Activated CD4-positive, alpha-beta T cell treated with anti-CD3 and anti-CD28 coated beads, Interleukin-2, amount 10 ng/mL, durations not matched to agents 7 days and 5 days (primary cell): ENCODE measurements around the gene SNTB2. TPM values are rescaled to one million over a fixed set of nuclear protein-coding genes. Genes with fewer than 3 reads are reported as not detected.
"Not testable (repeated sequence)": the region's sequence is repeated elsewhere in the genome, so short reads cannot be mapped to it uniquely, and the experiment has no call there.

Source experiments
- CTCF ChIA-PET: fragments of 350-600 bp; sonication (Branson Sonifier 250); formaldehyde crosslinking; loops from one replicate; lab custom pipeline; 2021; ENCODE audit warnings: antibody characterized with exemption; lab: Charles Lee
- POLR2A ChIA-PET: fragments of 350-600 bp; sonication (Branson Sonifier 250); formaldehyde crosslinking; loops from one replicate; lab custom pipeline; 2021; ENCODE audit warnings: antibody characterized with exemption; lab: Charles Lee
- DNase-seq: peaks from one replicate; pipeline ENCODE4 v3.0.0-alpha.2; 2020
- H3K27ac Mint-ChIP-seq: one replicate; pipeline ENCODE4 v1.8.0; 2021; ENCODE audit warnings: mild to moderate bottlenecking, moderate library complexity, mixed read lengths
- H3K27me3 Mint-ChIP-seq: one replicate; pipeline ENCODE4 v1.8.0; 2021; ENCODE audit warnings: mixed read lengths
- H3K36me3 Mint-ChIP-seq: one replicate; pipeline ENCODE4 v1.8.0; 2021; ENCODE audit warnings: low read depth, mixed read lengths
- H3K4me1 Mint-ChIP-seq: one replicate; pipeline ENCODE4 v1.8.0; 2021; ENCODE audit warnings: mixed read lengths
- H3K4me3 Mint-ChIP-seq: one replicate; pipeline ENCODE4 v1.8.0; 2021; ENCODE audit warnings: mild to moderate bottlenecking, moderate library complexity, mixed read lengths
- H3K9me3 Mint-ChIP-seq: one replicate; pipeline ENCODE4 v1.8.0; 2021; ENCODE audit warnings: mixed read lengths
- total RNA-seq, 2 experiments: library from RNA; stranded (reverse); gene quantifications; one replicate each; pipeline ENCODE4 v1.2.3, GENCODE V29; 2021

SNTB2 gene
- total RNA-seq, 2 experiments from 2014 or later, result 20.2 to 25.3 TPM

DNA sequence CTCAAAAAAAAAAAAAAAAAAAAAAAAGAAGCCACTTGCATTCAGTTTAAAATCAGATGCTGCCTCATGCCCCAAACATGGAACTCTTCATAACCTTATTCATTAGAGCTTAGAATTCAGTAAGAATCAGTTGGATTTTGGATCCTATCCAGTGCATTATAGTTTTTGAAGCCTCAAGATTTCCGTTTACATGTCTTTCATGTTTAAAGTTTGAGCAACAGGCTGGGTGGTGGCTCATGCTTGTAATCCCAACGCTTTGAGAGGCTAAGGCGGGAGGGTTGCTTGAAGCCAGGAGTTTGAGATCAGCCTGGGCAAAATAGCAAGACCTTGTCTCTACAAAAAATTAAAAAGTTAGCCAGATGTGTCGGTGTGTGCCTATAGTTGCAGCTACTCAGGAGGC is 55.0 kb downstream of the SNTB2 start:
- CTCF ChIA-PET, result interaction anchor here (1.1 kb wide), 1 partner anchor 66 kb away, joined by 3 read pairs; no protein-coding TSS in a partner anchor
- Mint-ChIP-seq H3K4me3 (no peak overlapping the region), H3K27ac (no peak overlapping the region), H3K9me3 (no peaks in the 10 kb centered on the region), H3K4me1 (no peaks in the 10 kb centered on the region), H3K36me3 (peaks cover 3% of the 10 kb centered on the region), H3K27me3 (no peaks in the 10 kb centered on the region)
- POLR2A ChIA-PET, result no interaction called here
- DNase-seq, result no peak

DNA sequence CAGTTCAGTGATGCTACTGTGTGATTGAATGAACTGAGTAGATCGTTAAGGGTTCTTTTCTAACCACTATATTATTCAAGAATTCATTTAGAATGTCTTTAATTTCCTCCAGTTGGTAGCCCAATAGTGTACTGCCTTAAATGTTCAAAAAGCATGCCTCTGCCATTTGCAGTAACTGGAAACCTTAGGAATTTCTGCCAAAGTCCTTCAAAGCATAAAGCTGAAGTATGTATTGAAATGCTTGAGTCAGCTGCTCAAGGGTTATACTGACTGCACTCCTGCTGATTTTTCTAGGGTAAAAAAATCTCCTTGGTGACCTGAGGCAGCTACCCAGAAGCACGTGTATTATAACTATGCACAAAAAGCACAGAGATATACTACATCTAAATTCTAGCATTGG is 56.5 kb downstream of the SNTB2 start:
- ChIA-PET CTCF (no interaction called here), POLR2A (no interaction called here)
- H3K4me3 Mint-ChIP-seq, result no peak overlapping the region
- H3K9me3 Mint-ChIP-seq, result no peaks in the 10 kb centered on the region
- H3K36me3 Mint-ChIP-seq, result peaks cover 10% of the 10 kb centered on the region
- no peak overlapping the region for H3K27ac Mint-ChIP-seq
- no peaks in the 10 kb centered on the region for H3K27me3 Mint-ChIP-seq
- no peaks in the 10 kb centered on the region for H3K4me1 Mint-ChIP-seq
- no peak for DNase-seq

DNA sequence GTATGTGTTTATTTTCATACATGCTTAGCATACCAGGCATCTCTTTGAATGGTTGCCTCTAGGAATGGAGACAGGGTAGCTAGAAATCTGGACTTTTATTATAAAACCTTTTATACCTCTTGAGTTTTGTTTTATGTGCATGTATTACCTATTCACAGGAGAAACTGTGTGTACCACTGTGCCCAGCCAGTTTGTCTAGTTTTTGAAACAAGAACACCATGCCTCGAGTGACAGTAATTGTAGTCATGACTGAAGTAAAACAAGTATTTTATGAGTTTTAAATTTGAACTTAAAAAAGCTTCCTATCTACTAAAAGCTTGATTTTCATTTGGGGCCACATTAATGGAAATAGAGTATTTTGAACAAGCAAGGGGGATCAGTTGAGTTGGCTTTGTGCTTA is 57.4 kb downstream of the SNTB2 start:
- Mint-ChIP-seq H3K4me3 (no peak overlapping the region), H3K9me3 (no peaks in the 10 kb centered on the region), H3K36me3 (peaks cover 15% of the 10 kb centered on the region), H3K4me1 (no peaks in the 10 kb centered on the region), H3K27ac (no peak overlapping the region), H3K27me3 (no peaks in the 10 kb centered on the region)
- POLR2A ChIA-PET, result no interaction called here
- no peak for DNase-seq
- CTCF ChIA-PET, result no interaction called here

DNA sequence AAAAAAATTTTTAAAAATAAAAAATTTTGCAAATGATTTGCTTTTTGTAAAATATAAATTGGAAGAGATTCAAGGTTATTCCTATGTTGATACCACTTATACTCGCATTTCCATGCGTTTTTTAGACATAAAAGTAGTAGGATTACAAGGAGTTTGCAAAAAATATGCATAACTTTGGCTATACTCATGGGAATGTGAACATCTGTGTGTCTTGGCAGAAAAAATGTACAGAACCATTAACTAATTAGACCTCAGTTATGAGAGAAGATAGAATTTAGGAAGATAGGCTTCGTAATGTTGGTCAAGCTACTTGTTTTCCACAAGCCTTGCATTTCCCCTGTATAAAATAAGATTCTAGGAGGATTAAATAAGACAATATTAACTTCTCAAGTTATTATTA is 63.1 kb downstream of the SNTB2 start:
- H3K36me3 Mint-ChIP-seq, result peaks cover 20% of the 10 kb centered on the region
- no peaks in the 10 kb centered on the region for H3K9me3 Mint-ChIP-seq
- no peaks in the 10 kb centered on the region for H3K27me3 Mint-ChIP-seq
- no peak overlapping the region for H3K27ac Mint-ChIP-seq
- no peak for DNase-seq
- POLR2A ChIA-PET, result no interaction called here
- H3K4me1 Mint-ChIP-seq, result peaks cover 4% of the 10 kb centered on the region
- H3K4me3 Mint-ChIP-seq, result no peak overlapping the region
- CTCF ChIA-PET, result interaction anchor here (0.6 kb wide), 1 partner anchor 79 kb away, joined by 4 read pairs; no protein-coding TSS in a partner anchor

DNA sequence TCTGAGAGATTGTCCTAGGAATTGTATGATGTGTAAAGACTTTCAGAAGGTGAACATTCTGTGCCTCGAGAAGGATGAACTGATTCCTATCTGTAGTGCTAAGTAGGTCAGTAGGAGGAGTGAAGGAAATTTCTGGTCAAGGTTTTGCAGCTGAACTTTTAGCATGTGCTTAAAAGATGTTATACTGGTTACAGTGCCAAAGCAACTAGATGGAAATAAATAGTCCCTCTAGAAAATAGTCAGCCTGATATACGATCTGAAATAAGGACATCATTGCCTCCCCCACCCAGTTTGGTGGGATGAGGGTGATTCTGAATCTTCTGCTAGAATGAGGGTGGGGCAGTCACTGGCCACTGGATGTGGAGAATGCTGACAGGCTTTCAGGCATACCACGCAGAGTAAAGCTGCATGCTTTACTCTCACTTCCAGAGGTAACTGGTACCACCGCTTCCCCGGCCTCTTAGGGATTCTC is 66.9 kb downstream of the SNTB2 start:
- peaks cover 4% of the 10 kb centered on the region for H3K4me1 Mint-ChIP-seq
- no peaks in the 10 kb centered on the region for H3K9me3 Mint-ChIP-seq
- POLR2A ChIA-PET, result no interaction called here
- no peak overlapping the region for H3K4me3 Mint-ChIP-seq
- no peaks in the 10 kb centered on the region for H3K27me3 Mint-ChIP-seq
- H3K27ac Mint-ChIP-seq, result no peak overlapping the region
- CTCF ChIA-PET, result interaction anchor here (1.7 kb wide), 1 partner anchor 13 kb away, joined by 3 read pairs; no protein-coding TSS in a partner anchor
- DNase-seq, result no peak
- peaks cover 7% of the 10 kb centered on the region for H3K36me3 Mint-ChIP-seq

DNA sequence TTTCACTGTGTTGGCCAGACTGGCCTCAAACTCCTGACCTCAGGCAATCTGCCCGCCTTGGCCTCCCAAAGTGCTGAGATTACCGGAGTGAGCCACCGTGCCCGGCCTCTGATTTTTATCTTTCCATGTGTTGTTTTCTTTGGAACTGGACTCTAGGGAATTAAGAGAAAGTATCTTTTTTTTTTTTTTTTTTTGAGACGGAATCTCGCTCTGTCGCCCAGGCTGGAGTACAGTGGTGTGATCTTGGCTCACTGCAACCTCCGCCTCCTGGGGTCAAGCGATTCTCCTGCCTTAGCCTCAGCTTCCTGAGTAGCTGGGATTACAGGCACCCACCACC is 72.4 kb downstream of the SNTB2 start:
- CTCF ChIA-PET, result interaction anchor here (0.7 to 1.0 kb wide), 2 partner anchors 91 to 102 kb away, joined by 3 to 4 read pairs; no protein-coding TSS in a partner anchor
- DNase-seq, H3K4me1 Mint-ChIP-seq, H3K4me3 Mint-ChIP-seq, H3K27ac Mint-ChIP-seq, H3K9me3 Mint-ChIP-seq, H3K27me3 Mint-ChIP-seq, H3K36me3 Mint-ChIP-seq, POLR2A ChIA-PET: not testable (repeated sequence)

DNA sequence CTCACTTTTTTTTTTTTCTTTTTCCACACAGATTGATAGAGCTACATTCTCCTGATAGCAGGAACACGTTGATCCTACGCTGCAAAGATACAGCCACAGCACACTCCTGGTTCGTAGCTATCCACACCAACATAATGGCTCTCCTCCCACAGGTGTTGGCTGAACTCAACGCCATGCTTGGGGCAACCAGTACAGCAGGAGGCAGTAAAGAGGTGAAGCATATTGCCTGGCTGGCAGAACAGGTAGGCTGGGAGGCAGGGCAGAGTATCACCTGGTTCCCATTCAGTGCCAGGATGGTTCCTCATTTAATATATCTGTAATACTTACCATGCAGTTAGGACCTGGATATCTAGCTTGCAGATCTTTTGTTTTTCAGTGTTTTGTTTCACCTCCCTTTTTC is 73.1 kb downstream of the SNTB2 start:
- POLR2A ChIA-PET, result no interaction called here
- CTCF ChIA-PET, result interaction anchor here (0.6 to 0.7 kb wide), 2 partner anchors 68 to 91 kb away, joined by 3 to 4 read pairs; no protein-coding TSS in a partner anchor
- Mint-ChIP-seq H3K36me3 (peaks cover 13% of the 10 kb centered on the region), H3K27ac (no peak overlapping the region), H3K4me1 (no peaks in the 10 kb centered on the region), H3K27me3 (no peaks in the 10 kb centered on the region), H3K9me3 (no peaks in the 10 kb centered on the region), H3K4me3 (no peak overlapping the region)
- no peak for DNase-seq

DNA sequence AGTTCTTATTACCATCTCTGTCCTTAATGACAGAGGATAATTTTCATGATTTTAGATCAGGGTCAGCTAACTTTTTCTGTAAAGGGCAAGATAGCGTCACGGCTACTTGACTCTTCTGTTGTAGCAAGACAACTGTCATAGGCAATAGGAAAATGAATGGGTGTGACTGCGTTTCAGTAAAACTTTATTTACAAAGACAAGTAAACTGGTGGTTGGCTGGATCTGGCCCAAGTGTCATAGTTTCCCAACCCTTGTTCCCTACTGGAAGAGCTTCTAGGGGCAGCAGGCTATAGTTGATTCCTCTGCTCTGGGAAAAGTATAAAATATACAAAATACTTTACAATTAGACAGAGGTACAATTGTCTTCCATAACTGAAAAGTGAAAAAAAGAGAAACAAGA is 73.5 kb downstream of the SNTB2 start:
- Mint-ChIP-seq H3K27me3 (no peaks in the 10 kb centered on the region), H3K4me1 (no peaks in the 10 kb centered on the region), H3K36me3 (peaks cover 13% of the 10 kb centered on the region), H3K9me3 (no peaks in the 10 kb centered on the region), H3K27ac (no peak overlapping the region), H3K4me3 (no peak overlapping the region)
- ChIA-PET POLR2A (no interaction called here), CTCF (interaction anchor here (0.6 to 0.7 kb wide), 2 partner anchors 69 to 337 kb away, joined by 3 read pairs; no protein-coding TSS in a partner anchor)
- DNase-seq, result no peak

DNA sequence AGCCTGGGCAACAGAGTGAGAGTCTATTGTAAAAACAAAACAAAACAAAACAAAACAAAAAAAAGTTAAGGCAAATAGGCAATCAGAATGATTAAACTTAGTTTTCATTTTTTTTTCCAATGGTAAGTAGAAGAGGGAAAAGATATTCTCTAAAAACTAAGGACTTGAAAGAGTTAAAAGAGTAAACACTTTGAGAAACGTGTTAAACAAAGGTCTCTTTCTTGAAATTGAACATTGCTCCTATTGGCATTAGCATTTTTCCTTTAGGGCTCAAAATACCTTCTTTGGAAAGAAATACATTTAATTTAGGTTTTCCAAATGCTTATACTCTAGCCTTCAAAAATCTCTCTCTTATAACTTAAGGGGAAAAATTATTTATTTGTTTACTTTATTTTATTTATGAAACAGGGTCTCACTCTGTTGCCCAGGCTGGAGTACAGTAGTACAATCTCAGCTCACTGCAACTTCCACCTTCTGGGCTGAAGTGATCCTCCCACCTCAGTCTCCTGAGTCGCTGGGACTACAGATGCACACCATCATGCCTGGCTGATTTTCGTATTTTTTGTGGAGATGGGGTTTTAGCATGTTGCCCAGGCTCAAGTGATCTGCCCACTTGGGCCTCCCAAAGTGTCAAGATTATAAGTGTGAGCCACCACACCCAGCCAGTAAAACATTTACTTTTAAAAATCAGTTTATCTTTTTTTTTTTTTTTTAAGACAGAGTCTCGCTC is 79.5 kb downstream of the SNTB2 start:
- no peak overlapping the region for H3K4me3 Mint-ChIP-seq
- no peaks in the 10 kb centered on the region for H3K9me3 Mint-ChIP-seq
- no peaks in the 10 kb centered on the region for H3K27me3 Mint-ChIP-seq
- ChIA-PET POLR2A (no interaction called here), CTCF (interaction anchor here (1.0 kb wide), 1 partner anchor 408 kb away, joined by 3 read pairs; no protein-coding TSS in a partner anchor)
- peaks cover 3% of the 10 kb centered on the region for H3K4me1 Mint-ChIP-seq
- H3K27ac Mint-ChIP-seq, result no peak overlapping the region
- peaks cover 14% of the 10 kb centered on the region for H3K36me3 Mint-ChIP-seq
- no peak for DNase-seq

DNA sequence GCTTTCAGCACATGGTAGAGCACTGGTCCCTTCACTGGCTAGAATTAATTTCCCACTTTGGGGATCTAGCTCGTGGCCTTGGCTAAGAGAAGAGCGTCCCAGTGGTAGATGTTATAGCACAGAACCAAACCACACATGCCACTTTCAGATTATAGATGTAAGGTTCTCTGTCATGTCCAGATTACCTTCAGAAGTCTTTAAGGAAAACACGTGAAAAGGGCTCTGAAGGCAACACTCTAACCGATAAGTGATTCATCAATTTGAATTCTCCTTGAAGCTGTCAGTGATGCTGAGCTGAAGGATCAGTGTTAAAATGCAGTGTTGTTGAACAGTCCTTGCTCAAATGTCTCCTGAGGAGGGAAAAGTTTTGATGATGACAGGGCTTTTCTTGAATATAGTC is 80.7 kb downstream of the SNTB2 start:
- peaks cover 14% of the 10 kb centered on the region for H3K36me3 Mint-ChIP-seq
- H3K4me3 Mint-ChIP-seq, result no peak overlapping the region
- ChIA-PET POLR2A (no interaction called here), CTCF (interaction anchor here (0.5 to 1.0 kb wide), 5 partner anchors 10 to 407 kb away, joined by 3 to 6 read pairs (median 3); no protein-coding TSS in a partner anchor)
- no peaks in the 10 kb centered on the region for H3K27me3 Mint-ChIP-seq
- DNase-seq, result no peak
- no peaks in the 10 kb centered on the region for H3K9me3 Mint-ChIP-seq
- H3K4me1 Mint-ChIP-seq, result peaks cover 3% of the 10 kb centered on the region
- H3K27ac Mint-ChIP-seq, result no peak overlapping the region

DNA sequence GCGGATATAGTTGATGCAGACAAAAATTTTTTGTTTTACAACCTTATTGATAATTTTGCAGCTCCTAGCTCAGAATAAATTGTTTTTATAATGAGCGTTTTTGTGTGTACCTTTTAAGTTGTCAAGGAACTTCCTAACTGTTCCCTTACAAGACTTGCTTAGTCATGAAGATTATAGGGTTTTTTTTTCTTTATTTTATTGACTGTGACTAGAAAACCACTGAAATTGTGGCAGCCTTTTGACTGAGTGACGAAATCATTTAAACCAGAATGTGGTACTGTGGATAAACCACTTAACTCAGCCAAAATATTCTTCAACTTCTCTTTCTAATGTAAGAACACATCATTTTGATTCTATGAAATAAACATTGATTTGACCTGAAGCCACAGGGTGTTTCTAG is 83.4 kb downstream of the SNTB2 start:
- Mint-ChIP-seq H3K36me3 (peaks cover 10% of the 10 kb centered on the region), H3K9me3 (no peaks in the 10 kb centered on the region), H3K27me3 (no peaks in the 10 kb centered on the region), H3K4me3 (no peak overlapping the region), H3K27ac (no peak overlapping the region), H3K4me1 (peaks cover 3% of the 10 kb centered on the region)
- DNase-seq, result no peak
- ChIA-PET POLR2A (no interaction called here), CTCF (interaction anchor here (1.3 kb wide), 1 partner anchor 18 kb away, joined by 3 read pairs; no protein-coding TSS in a partner anchor)

DNA sequence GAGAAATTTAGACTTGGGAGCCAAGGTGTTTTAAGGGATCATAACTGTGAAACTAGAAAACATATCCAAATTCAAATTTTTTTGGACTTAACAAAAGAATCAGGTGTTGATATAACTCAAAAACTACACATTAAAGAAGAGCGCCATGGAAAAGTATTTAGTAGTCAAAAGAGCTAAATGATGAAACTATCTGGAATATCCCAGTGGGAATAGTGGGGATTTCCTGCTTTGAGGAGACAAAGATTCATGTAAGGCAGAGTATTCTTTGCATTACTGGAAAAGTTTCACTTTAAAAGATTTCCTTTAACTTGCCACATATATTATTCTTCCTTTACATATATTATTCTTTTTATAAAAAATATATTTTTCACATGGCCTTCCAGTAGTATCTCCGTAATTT is 83.9 kb downstream of the SNTB2 start:
- H3K4me1 Mint-ChIP-seq, result peaks cover 3% of the 10 kb centered on the region
- no peak for DNase-seq
- H3K27me3 Mint-ChIP-seq, result no peaks in the 10 kb centered on the region
- POLR2A ChIA-PET, result no interaction called here
- no peaks in the 10 kb centered on the region for H3K9me3 Mint-ChIP-seq
- no peak overlapping the region for H3K27ac Mint-ChIP-seq
- H3K4me3 Mint-ChIP-seq, result no peak overlapping the region
- CTCF ChIA-PET, result interaction anchor here (1.3 kb wide), 1 partner anchor 17 kb away, joined by 3 read pairs; no protein-coding TSS in a partner anchor
- H3K36me3 Mint-ChIP-seq, result peaks cover 10% of the 10 kb centered on the region

DNA sequence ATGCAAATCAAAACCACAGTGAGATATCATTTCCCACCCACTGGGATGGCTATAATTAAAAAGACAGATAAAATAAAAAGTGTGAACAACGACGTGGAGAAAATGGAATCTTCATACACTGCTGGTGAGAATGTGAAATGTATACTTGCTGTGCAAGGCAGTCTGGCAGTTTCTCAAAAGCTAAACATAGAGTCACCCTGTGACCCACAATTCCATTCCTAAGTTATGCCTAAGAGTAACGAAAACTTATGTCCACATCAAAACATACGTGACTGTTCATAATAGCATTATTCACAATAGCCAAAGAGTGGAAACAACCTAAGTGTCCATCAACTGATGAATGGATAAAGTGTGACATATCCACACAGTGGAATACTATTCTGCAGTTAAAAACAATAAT is 86.0 kb downstream of the SNTB2 start:
- no peaks in the 10 kb centered on the region for H3K27me3 Mint-ChIP-seq
- no peak for DNase-seq
- no peak overlapping the region for H3K27ac Mint-ChIP-seq
- H3K4me1 Mint-ChIP-seq, result peaks cover 3% of the 10 kb centered on the region
- POLR2A ChIA-PET, result no interaction called here
- peaks cover 10% of the 10 kb centered on the region for H3K36me3 Mint-ChIP-seq
- CTCF ChIA-PET, result no interaction called here
- no peak overlapping the region for H3K4me3 Mint-ChIP-seq
- no peaks in the 10 kb centered on the region for H3K9me3 Mint-ChIP-seq
